H1 (cell line): ENCODE data around the gene SLC8B1. TPM values are rescaled to one million over a fixed set of nuclear protein-coding genes. Genes with fewer than 3 reads are reported as not detected.

Experiments used
- CTCF ChIA-PET: fragments of 300-600 bp; sonication (Branson Sonifier 250); formaldehyde crosslinking; loops from one replicate; lab custom pipeline; 2021; ENCODE audit not compliant: partially characterized antibody; lab: Charles Lee
- POLR2A ChIA-PET: fragments of 300-600 bp; sonication (Branson Sonifier 250); formaldehyde crosslinking; loops from one replicate; lab custom pipeline; 2021; ENCODE audit warnings: inconsistent platforms; ENCODE audit not compliant: partially characterized antibody; lab: Charles Lee
- DNase-seq, 2 experiments: peaks; one replicate each; pipeline versions ENCODE4 v3.0.0 to v3.0.0-alpha.2; 2010 to 2022; ENCODE audit warnings: low spot score in 2 of 2, low read depth in 1 of 2, mixed read lengths in 1 of 2
- FAIRE-seq: peaks from 2 replicates; lab custom pipeline; 2011; peaks lifted over from hg19 to GRCh38; lab: Jason Lieb, UNC
- H2AFZ ChIP-seq: 2 replicates; pipeline ENCODE4 v1.8.1; 2012; ENCODE audit warnings: low read length, inconsistent platforms
- H2AK5ac ChIP-seq: 2 replicates; pipeline ENCODE4 v1.6.1; 2013; ENCODE audit warnings: low read depth, low read length
- H2BK120ac ChIP-seq: replicated peaks from 2 replicates; pipeline ENCODE3; 2013; ENCODE audit warnings: low read depth, low read length, inconsistent platforms
- H2BK12ac ChIP-seq: 2 replicates; pipeline ENCODE4 v1.6.1; 2013; ENCODE audit warnings: low read depth, low read length
- H2BK15ac ChIP-seq: 2 replicates; pipeline ENCODE4 v1.6.1; 2013; ENCODE audit warnings: low read length
- H2BK20ac ChIP-seq: 2 replicates; pipeline ENCODE4 v1.6.1; 2013; ENCODE audit warnings: low read length
- H2BK5ac ChIP-seq: 2 replicates; pipeline ENCODE4 v1.6.1; 2013; ENCODE audit warnings: low read depth, low read length
- H3K14ac ChIP-seq: 2 replicates; pipeline ENCODE4 v1.6.1; 2013; ENCODE audit warnings: inconsistent platforms; ENCODE audit not compliant: insufficient read length
- H3K18ac ChIP-seq: 2 replicates; pipeline ENCODE4 v1.6.1; 2013; ENCODE audit warnings: low read length; ENCODE audit errors: extremely low read depth
- H3K23ac ChIP-seq: 2 replicates; pipeline ENCODE4 v1.6.1; 2013; ENCODE audit warnings: inconsistent platforms; ENCODE audit not compliant: insufficient read length
- H3K23me2 ChIP-seq: 2 replicates; pipeline ENCODE4 v1.6.1; 2013; ENCODE audit warnings: low read depth, low read length
- H3K27ac ChIP-seq: 2 replicates; pipeline ENCODE4 v1.6.1; 2011; ENCODE audit warnings: low read depth, low read length, inconsistent platforms
- H3K27me3 ChIP-seq, 4 experiments: replicated peaks in 1 of 4; 1 replicate in 1 of 4; 2 replicates in 3 of 4; pipeline versions ENCODE4 v1.6.1 to v1.8.1; 2011 to 2013; ENCODE audit warnings: low read length in 3 of 4, mild to moderate bottlenecking in 3 of 4, inconsistent platforms in 2 of 4, mixed read lengths in 2 of 4, moderate library complexity in 1 of 4; ENCODE audit not compliant: control insufficient read depth in 3 of 4, insufficient read depth in 3 of 4; ENCODE audit errors: extremely low read depth in 1 of 4
- H3K36me3 ChIP-seq, 4 experiments: 2 replicates each; pipeline versions ENCODE4 v1.6.1 to v1.8.1; 2011 to 2013; ENCODE audit warnings: mild to moderate bottlenecking in 4 of 4, low read length in 3 of 4, moderate library complexity in 2 of 4, control low read depth in 1 of 4, inconsistent platforms in 1 of 4; ENCODE audit not compliant: insufficient read depth in 4 of 4, control insufficient read depth in 2 of 4
- H3K4ac ChIP-seq: replicated peaks from 2 replicates; pipeline ENCODE3; 2013; ENCODE audit warnings: low read length, low read depth, mixed read lengths, inconsistent platforms; ENCODE audit not compliant: insufficient read length
- H3K4me1 ChIP-seq, 4 experiments: replicated peaks in 1 of 4; 1 replicate in 1 of 4; 2 replicates in 3 of 4; pipeline versions ENCODE4 v1.6.1 to v1.8.1; 2011 to 2013; ENCODE audit warnings: low read length in 3 of 4, inconsistent platforms in 2 of 4, mixed read lengths in 1 of 4; ENCODE audit not compliant: insufficient read depth in 4 of 4, control insufficient read depth in 3 of 4
- H3K4me2 ChIP-seq, 2 experiments: 2 replicates each; pipeline versions ENCODE4 v1.6.1 to v1.8.1; 2011 to 2013; ENCODE audit warnings: low read depth in 2 of 2, low read length in 2 of 2, control low read depth in 1 of 2, inconsistent platforms in 1 of 2, mild to moderate bottlenecking in 1 of 2; ENCODE audit not compliant: insufficient read depth in 1 of 2
- H3K4me3 ChIP-seq, 4 experiments: fragments of 200-600, 300-600 bp in 1 of 4; sonication (generic), shearing (Covaris generic), sonication (Bioruptor Twin) in 1 of 4; 2 replicates each; pipeline versions ENCODE4 v1.5.1 to v1.8.1; 2011 to 2016; ENCODE audit warnings: low read length in 4 of 4, low read depth in 3 of 4, control low read depth in 2 of 4, inconsistent platforms in 2 of 4, mild to moderate bottlenecking in 2 of 4, mixed read lengths in 1 of 4, moderate library complexity in 1 of 4; ENCODE audit not compliant: insufficient read depth in 2 of 4; ENCODE audit errors: extremely low read depth in 1 of 4
- H3K56ac ChIP-seq: replicated peaks from 2 replicates; pipeline ENCODE3; 2013; ENCODE audit warnings: low read depth, mild to moderate bottlenecking, mixed read lengths, low read length, inconsistent platforms; ENCODE audit not compliant: insufficient read length
- H3K79me1 ChIP-seq: 2 replicates; pipeline ENCODE4 v1.6.1; 2013; ENCODE audit warnings: low read depth, low read length, control low read depth
- H3K79me2 ChIP-seq, 2 experiments: 2 replicates each; pipeline versions ENCODE4 v1.6.1 to v1.8.1; 2012 to 2013; ENCODE audit warnings: low read length in 2 of 2, mild to moderate bottlenecking in 2 of 2, inconsistent platforms in 1 of 2; ENCODE audit not compliant: insufficient read depth in 2 of 2, control insufficient read depth in 1 of 2
- H3K9ac ChIP-seq, 4 experiments: replicated peaks in 1 of 4; 1 replicate in 1 of 4; 2 replicates in 3 of 4; pipeline versions ENCODE4 v1.6.1 to v1.8.1; 2011 to 2013; ENCODE audit warnings: low read depth in 3 of 4, low read length in 3 of 4, control low read depth in 2 of 4, mild to moderate bottlenecking in 2 of 4, moderate library complexity in 2 of 4, inconsistent platforms in 1 of 4; ENCODE audit errors: extremely low read depth in 1 of 4
- H3K9me3 ChIP-seq, 2 experiments: 2 replicates each; pipeline versions ENCODE4 v1.6.1 to v1.8.1; 2012 to 2013; ENCODE audit warnings: mild to moderate bottlenecking in 2 of 2, moderate library complexity in 2 of 2, control low read depth in 1 of 2, inconsistent platforms in 1 of 2, low read depth in 1 of 2, low read length in 1 of 2, mixed read lengths in 1 of 2; ENCODE audit not compliant: insufficient read depth in 2 of 2
- H4K20me1 ChIP-seq, 2 experiments: replicated peaks in 1 of 2; 2 replicates each; pipeline versions ENCODE3 to v1.8.1; 2011 to 2013; ENCODE audit warnings: inconsistent platforms in 2 of 2, low read length in 2 of 2, mild to moderate bottlenecking in 1 of 2; ENCODE audit not compliant: insufficient read depth in 2 of 2, control insufficient read depth in 1 of 2
- H4K5ac ChIP-seq: 2 replicates; pipeline ENCODE4 v1.6.1; 2013; ENCODE audit warnings: low read length, low read depth, mixed read lengths, inconsistent platforms; ENCODE audit not compliant: insufficient read length
- H4K8ac ChIP-seq: 2 replicates; pipeline ENCODE4 v1.8.0; 2013; ENCODE audit warnings: mild to moderate bottlenecking, moderate library complexity, low read length, inconsistent platforms; ENCODE audit not compliant: insufficient read depth; ENCODE audit errors: extremely low read depth
- H4K91ac ChIP-seq: replicated peaks from 2 replicates; pipeline ENCODE3; 2013; ENCODE audit warnings: low read length, mixed read lengths, inconsistent platforms; ENCODE audit not compliant: insufficient read length
- CHD1 ChIP-seq: IDR thresholded peaks from 2 replicates; pipeline ENCODE4 v1.6.1; 2012; ENCODE audit warnings: low read depth, low read length, improper control_type of control experiment
- EZH2 ChIP-seq: fragments of 200-600 bp; sonication (generic); IDR thresholded peaks from 2 replicates; pipeline ENCODE4 v1.7.1; 2012; ENCODE audit warnings: low read depth, mild to moderate bottlenecking, moderate library complexity, low read length, inconsistent platforms; ENCODE audit not compliant: severe bottlenecking
- GABPA ChIP-seq: IDR thresholded peaks from 2 replicates; pipeline ENCODE4 v1.6.1; 2011; ENCODE audit warnings: mild to moderate bottlenecking, low read length, moderate library complexity, borderline replicate concordance; ENCODE audit not compliant: insufficient read depth
- HDAC2 ChIP-seq, 2 experiments: fragments of 300-600 bp in 1 of 2; sonication (generic) in 1 of 2; IDR thresholded peaks; 2 replicates each; pipeline ENCODE4 v1.6.1; 2011 to 2012; ENCODE audit warnings: low read depth in 2 of 2, low read length in 2 of 2, mild to moderate bottlenecking in 2 of 2, moderate library complexity in 2 of 2, borderline replicate concordance in 1 of 2, inconsistent platforms in 1 of 2
- HDAC6 ChIP-seq: IDR thresholded peaks from one replicate; pipeline ENCODE4 v1.7.1; 2012; ENCODE audit warnings: low read depth, mild to moderate bottlenecking, inconsistent platforms, low read length, moderate library complexity
- RAD21 ChIP-seq, 2 experiments: IDR thresholded peaks in 1 of 2; conservative IDR thresholded peaks in 1 of 2; 2 replicates each; pipeline ENCODE4 v1.6.1; 2011; ENCODE audit warnings: low read depth in 2 of 2, low read length in 2 of 2, improper control_type of control experiment in 1 of 2, inconsistent platforms in 1 of 2, mild to moderate bottlenecking in 1 of 2, moderate library complexity in 1 of 2
- RBBP5 ChIP-seq: IDR thresholded peaks from 2 replicates; pipeline ENCODE4 v1.7.1; 2012; ENCODE audit warnings: low read depth, mild to moderate bottlenecking, inconsistent platforms, low read length, moderate library complexity, borderline replicate concordance
- RNF2 ChIP-seq: fragments of 200-900, 300-1000 bp; sonication (generic); IDR thresholded peaks from 2 replicates; pipeline ENCODE4 v1.7.1; 2016; ENCODE audit warnings: borderline replicate concordance, low read depth, mild to moderate bottlenecking, antibody characterized with exemption, low read length; ENCODE audit not compliant: poor library complexity, severe bottlenecking; ENCODE audit errors: missing control alignments
- SP4 ChIP-seq: IDR thresholded peaks from 2 replicates; pipeline ENCODE4 v1.6.1; 2012; ENCODE audit warnings: low read length, inconsistent platforms
- SRF ChIP-seq: IDR thresholded peaks from 2 replicates; pipeline ENCODE4 v1.6.1; 2011; ENCODE audit warnings: mild to moderate bottlenecking, low read depth, low read length, moderate library complexity
- WGBS, 2 experiments: shearing (Covaris generic) in 1 of 2; methylation state at CpG; one replicate each; pipeline versions ENCODE4 v1.1.6 to v1.1.7; 2013 to 2015; ENCODE audit warnings: low lambda C conversion rate in 2 of 2, mixed read lengths in 2 of 2, inconsistent platforms in 1 of 2, low coverage in 1 of 2, missing lambda C conversion rate in 1 of 2; ENCODE audit not compliant: insufficient replicate concordance in 2 of 2, insufficient coverage in 1 of 2, insufficient read length in 1 of 2; ENCODE audit errors: extremely low coverage in 1 of 2, missing lambda C conversion rate in 1 of 2; 5-methylcytosine and 5-hydroxymethylcytosine counted together
- polyA plus RNA-seq, 7 experiments: library from polyadenylated mRNA; depleted of rRNA in 3 of 7; stranded (reverse) in 5 of 7; unstranded in 2 of 7; fragments of >200 nt in 5 of 7; fragments of 200-250 nt in 2 of 7; gene quantifications; 1 replicate in 5 of 7; 2 replicates in 1 of 7; 4 replicates in 1 of 7; pipeline versions ENCODE4 v1.2.1 to v1.2.3, GENCODE V29; 2011 to 2013; ENCODE audit warnings: missing spikeins in 2 of 7, mixed read lengths in 2 of 7
- total RNA-seq: library from RNA; stranded (reverse); fragmentation: NEBNext Ultra II Directional; extraction: Animal tissue kit (Norgen Biotek cat#: 25700); gene quantifications from 2 replicates; pipeline ENCODE4 v1.2.1, GENCODE V29; 2021
- TF ChIP-seq, protein P1 (sequence below): IDR thresholded peaks from 2 replicates; pipeline ENCODE4 v1.6.1; 2012; ENCODE audit warnings: inconsistent platforms

Gene SLC8B1
- total and polyA plus RNA-seq, 2 of the 8 experiments (the other 6 are each of a cell fraction or from before 2014, with no cell fraction given), result 11.2 to 19.1 TPM

DNA sequence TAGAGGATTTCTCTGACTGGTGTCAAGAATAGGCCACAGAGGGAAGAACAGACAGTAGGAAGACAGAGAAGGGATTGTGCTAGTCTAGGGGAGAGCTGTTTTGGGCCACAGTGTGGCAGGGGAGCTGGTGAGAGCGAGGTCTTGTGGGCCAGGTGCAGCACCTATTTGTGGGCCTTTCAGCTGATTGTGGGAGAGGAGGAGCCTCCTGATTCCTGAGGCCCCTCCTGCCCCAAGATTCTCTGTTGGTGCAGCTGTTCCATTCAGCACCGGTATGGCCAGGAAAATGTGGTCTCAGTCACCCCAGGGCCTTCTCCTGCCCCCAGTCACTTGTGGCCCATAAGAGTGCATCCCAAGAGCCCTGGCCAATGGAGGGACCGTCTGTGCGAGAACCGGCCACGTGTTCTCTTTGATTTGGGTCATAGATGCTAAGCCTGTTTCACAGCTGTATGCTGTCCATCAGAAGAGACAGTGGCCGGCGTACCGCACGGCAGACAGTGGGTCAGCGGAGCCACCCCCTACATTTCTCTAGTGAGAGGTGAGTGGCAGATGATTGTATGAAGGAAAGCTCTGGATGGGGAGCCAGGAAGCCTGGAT is 86.0 kb downstream of the SLC8B1 start:
- no peak for FAIRE-seq
- no peak overlapping the region for H3K56ac ChIP-seq
- H3K79me2 ChIP-seq, result no peaks in the 10 kb centered on the region
- CTCF ChIA-PET, result interaction anchor here (0.7 to 1.8 kb wide), 7 partner anchors 16 to 99 kb away, joined by 3 to 9 read pairs (median 3); no protein-coding TSS in a partner anchor
- H3K23me2 ChIP-seq, result no peaks in the 10 kb centered on the region; the same call in 1 of the 2 replicates
- no peak overlapping the region for H4K5ac ChIP-seq
- no peak overlapping the region for H3K27ac ChIP-seq
- no peak overlapping the region for H3K4me3 ChIP-seq
- peaks cover 14 to 31% (median 17%) of the 10 kb centered on the region in 4 experiments for H3K4me1 ChIP-seq
- no peak overlapping the region for H3K14ac ChIP-seq
- H3K9ac ChIP-seq, result no peak overlapping the region; a peak in 1 of 7 replicates
- H3K79me1 ChIP-seq, result no peaks in the 10 kb centered on the region
- no peak overlapping the region for H2BK20ac ChIP-seq
- H2BK15ac ChIP-seq, result no peak overlapping the region
- H3K36me3 ChIP-seq, result no peaks in the 10 kb centered on the region
- H4K20me1 ChIP-seq, result no peaks in the 10 kb centered on the region
- 94% methylated on average over 11 of the region's 11 CpGs; no CpG with 5 or more reads in 1 of the 2 experiments for WGBS, 2 experiments
- no peak for DNase-seq
- H4K8ac ChIP-seq, result no peak overlapping the region
- no peaks in the 10 kb centered on the region for H3K9me3 ChIP-seq
- H3K18ac ChIP-seq, result no peak overlapping the region
- no peak overlapping the region; the same call in 1 of the 2 replicates for H2BK12ac ChIP-seq
- no peak overlapping the region for H3K4ac ChIP-seq
- no peak overlapping the region for H3K4me2 ChIP-seq
- H2AK5ac ChIP-seq, result no peak overlapping the region
- no peak overlapping the region for H4K91ac ChIP-seq
- POLR2A ChIA-PET, result interaction anchor here (1.1 to 1.4 kb wide), 2 partner anchors 16 to 27 kb away, joined by 3 to 4 read pairs; partner anchors contain the start of gene TPCN1
- H2BK120ac ChIP-seq, result no peak overlapping the region
- no peak overlapping the region for H2AFZ ChIP-seq
- H2BK5ac ChIP-seq, result peak overlapping the region; percentile 7; the same call in 1 of the 2 replicates
- no peaks in the 10 kb centered on the region for H3K27me3 ChIP-seq
- H3K23ac ChIP-seq, result no peak overlapping the region
- no peak for TF ChIP-seq RNF2
- TF ChIP-seq SP4, result no peak
- no peak for TF ChIP-seq EZH2
- no peak for TF ChIP-seq RAD21 (IDR thresholded peaks at IDR 0.05 in 1 of 2, conservative IDR thresholded peaks at IDR 0.05 in 1 of 2; ENCODE audit: low read depth in 2 of 2, low read length in 2 of 2)
- TF ChIP-seq CHD1, result no peak
- no peak for TF ChIP-seq RBBP5
- no peak for TF ChIP-seq SRF
- TF ChIP-seq, protein P1, sequence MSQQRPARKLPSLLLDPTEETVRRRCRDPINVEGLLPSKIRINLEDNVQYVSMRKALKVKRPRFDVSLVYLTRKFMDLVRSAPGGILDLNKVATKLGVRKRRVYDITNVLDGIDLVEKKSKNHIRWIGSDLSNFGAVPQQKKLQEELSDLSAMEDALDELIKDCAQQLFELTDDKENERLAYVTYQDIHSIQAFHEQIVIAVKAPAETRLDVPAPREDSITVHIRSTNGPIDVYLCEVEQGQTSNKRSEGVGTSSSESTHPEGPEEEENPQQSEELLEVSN, result no peak
- TF ChIP-seq HDAC2 (IDR thresholded peaks at IDR 0.05; ENCODE audit: borderline replicate concordance in 1 of 2, low read depth in 2 of 2, low read length in 2 of 2), result no peak
- no peak for TF ChIP-seq GABPA
- TF ChIP-seq HDAC6, result no peak
